NCI-H446 (cell line): ENCODE data around the gene GRAMD2A.

ENCODE experiments used
- DNase-seq, 2 experiments: peaks; one replicate each; lab custom pipeline; 2025; lab: John Stamatoyannopoulos, UW

The GRAMD2A gene

DNA sequence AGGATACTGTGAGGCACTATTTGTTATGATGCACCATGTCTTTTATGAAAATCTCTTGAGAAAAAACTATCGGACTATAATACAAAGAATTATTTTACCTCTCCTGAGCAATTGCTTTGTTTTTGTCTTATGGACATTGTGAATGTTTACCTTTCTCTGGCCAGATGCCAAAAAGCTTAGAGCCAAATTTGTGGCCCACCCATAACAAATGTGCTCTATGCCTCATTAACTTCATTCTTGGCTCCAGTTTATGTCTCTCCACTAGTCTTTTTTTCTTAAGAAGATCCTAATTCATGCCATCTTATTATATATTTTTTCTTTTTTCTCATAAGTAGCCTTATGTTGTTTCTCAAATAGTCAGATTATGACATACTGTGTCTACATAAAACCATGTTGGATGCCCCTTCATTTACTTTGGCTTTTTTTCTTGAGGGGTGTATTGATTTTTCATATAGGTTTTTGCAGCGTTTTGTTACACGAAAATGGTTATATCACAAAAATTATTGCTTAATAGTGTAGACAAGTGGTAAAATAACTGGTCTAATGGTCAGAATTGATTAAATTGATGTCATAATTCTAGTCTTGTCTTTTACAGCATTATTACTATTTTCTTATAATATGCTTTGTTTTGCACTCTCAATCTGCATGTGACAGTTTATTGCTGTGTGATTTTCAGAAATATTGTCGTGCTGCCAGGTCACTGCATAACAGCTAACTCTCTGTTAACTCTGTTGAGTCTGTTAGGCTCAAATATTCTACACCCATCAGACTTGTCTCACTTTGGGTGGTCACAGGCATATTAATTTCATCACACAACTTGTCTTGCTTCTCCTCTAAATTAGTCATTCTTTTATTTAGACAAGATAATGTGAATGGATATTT, 61.2 kb downstream of the GRAMD2A start:
- DNase-seq, result peak; percentile 10 to 47

- peak in 1 of 2 experiments; percentile 25 for DNase-seq
Observed at GRCh38 chr15:72135719-72136118, 61.9 kb downstream of the GRAMD2A start.

GRCh38 chr15:72133211-72133610, 64.4 kb downstream of the GRAMD2A start:
- DNase-seq, result no peak

- DNase-seq, result no peak
Observed at GRCh38 chr15:72131922-72132321, 65.7 kb downstream of the GRAMD2A start.

GRCh38 chr15:72130272-72130671, 67.3 kb downstream of the GRAMD2A start:
- DNase-seq, result no peak

GRCh38 chr15:72128359-72128758, 69.2 kb downstream of the GRAMD2A start:
- no peak for DNase-seq

DNA sequence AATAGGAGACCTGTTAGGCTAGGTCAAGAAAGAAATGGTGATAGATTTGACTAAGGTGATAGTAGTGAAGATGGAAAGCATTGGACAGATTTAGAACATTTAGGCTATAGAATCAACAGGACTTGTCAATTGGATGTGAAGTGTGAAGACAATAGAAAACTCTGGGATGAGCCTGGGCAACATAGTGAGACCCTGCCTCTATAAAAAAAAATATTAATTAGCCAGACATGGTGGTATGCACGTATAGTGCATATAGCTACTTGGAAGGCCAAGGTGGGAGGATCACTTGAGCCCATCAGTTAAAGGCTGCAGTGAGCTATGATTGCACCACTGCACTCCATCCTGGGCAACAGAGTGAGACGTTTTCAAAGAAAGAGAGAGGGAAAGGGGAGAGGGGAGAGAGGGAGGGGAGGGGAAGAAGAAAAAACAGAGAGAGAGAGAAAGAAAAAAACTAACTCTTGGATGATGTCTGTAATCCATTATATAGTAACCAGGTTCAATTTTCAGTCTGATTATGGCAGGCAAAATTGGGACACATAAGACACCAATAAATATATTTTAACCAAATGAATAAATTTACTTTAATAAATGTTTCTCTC, 69.8 kb downstream of the GRAMD2A start:
- no peak for DNase-seq

DNA sequence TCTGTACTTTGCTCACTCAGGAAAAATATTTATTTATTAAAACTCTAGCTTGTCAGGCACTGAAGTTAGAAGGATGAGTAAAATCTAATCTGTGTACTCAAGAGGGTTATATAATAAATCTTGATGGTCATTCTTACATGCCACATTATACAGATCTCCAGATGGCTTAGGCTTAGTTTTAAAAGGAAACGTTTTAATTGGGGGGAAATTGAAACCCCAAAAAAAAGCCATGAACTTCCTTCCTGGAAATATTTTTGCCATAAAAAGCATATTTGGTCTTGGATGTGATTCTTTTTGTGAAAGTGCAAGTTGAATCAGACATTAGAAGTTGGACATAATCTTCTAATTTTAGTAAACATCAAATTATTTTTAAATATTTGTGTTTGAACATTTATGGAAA, 73.4 kb downstream of the GRAMD2A start:
- DNase-seq, result no peak

DNA sequence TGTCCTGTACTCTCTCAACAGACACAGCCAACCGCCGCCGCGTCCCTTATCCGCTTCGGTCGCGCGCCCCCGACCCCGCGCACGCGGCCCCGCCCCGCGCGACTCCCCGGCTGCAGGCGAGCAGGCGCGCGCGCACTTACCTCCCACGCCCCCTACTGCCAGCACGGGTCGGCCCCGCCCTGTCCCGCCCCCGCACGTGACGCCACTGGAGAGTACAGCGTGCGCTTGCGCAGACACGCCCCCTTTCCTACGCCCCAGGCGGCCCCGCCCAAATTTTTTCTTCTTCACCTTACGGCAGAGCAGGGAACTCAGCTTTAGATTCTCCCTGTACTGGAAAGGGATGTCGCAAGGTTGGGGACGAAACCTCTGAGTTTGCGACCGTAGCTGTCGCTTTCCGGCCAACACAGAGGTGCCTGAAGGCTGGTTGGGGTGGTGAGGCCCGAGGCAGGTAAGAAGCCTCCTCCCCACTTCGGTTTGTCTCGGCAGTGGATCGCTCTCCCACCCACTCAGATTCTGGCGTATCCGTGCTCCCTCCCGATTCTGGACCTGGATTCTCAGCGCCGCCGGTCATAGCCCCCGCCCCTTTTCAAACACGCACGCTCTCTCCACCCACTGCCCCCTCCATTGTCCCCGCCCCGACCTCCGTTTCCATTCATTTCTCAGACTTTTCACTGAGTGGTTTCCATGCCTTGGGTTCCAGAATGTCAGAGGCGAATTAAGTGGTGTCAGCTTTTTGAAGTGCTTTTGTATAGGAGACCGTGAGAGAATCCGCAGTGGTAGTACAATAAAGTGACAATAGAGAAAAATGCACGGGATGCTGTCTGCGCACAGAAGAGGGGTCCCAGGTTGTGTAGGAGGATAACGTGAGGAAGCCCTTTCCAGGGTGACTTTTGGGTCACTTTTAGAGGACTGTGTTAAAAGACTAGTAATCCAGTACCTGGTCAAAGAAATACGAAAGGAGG, 79.3 kb downstream of the GRAMD2A start, which contains the start of the genes MYO9A and SENP8:
TSS of gene MYO9A (minus strand) at position 134 of the 962 bp plus-strand sequence. CDS start 71,587 bp downstream, outside the sequence.
TSS of gene SENP8 (plus strand) at position 387 of the 962 bp plus-strand sequence. CDS start 21,221 bp downstream, outside the sequence.
- DNase-seq, result peak; percentile 95 to 98

GRCh38 chr15:72117486-72118016, 80.0 kb downstream of the GRAMD2A start:
- peak in 1 of 2 experiments; percentile 54 for DNase-seq

DNA sequence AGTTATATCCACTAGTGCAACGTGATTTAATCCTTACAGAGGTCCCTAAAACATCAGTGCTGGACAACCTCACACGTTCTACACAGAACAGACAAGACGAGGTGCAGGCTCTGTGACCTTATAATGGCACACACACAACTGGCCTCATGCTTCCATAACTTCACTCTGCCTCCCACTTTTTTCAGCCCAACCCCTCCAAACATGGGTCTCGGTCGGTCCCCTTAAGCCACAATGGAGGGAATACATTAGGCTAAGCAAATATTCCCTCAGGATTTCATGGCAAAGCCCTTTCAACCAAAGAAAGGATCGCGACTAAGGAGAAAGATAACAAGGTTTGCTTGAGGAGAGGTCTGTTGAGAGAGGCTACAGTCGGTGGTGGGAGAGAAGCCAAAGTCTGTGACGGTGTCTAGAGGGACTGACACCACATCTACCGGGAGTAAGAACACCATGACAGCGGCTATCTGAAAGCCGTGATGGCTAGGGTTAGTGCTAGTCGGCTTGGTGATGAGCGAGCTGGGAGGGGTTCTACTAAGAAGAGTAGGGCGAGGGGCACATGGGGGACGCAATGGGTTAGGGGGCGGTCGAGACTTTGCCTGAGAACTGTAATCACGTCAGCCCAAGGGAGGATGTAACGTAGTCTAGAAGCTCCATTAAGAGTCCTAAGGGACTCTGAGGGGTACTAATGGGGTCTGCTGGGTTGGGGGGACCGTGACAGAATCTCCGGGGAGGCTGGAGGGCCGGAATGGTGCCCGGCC, 80.7 kb downstream of the GRAMD2A start:
- no peak for DNase-seq

GRCh38 chr15:72113347-72114031, 84.1 kb downstream of the GRAMD2A start:
- no peak for DNase-seq

DNA sequence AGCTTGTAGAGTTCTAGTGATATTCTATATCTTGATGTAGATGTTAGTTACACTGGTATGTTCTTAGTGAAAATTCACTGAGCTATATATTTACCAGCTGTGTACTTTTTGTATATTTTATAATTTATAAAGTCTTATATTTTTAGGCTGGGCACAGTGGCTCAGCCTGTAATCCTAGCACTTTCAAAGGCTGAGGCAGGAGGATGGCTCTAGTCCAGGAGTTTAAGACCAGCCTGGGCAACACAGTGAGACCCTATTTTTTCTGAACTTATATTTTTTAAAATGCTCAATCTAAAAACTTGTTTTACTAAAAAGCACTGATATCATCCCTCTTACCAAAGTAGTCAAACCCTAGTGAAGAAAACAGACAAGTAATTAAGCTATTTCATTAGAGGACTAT, 84.8 kb downstream of the GRAMD2A start:
- no peak for DNase-seq

DNA sequence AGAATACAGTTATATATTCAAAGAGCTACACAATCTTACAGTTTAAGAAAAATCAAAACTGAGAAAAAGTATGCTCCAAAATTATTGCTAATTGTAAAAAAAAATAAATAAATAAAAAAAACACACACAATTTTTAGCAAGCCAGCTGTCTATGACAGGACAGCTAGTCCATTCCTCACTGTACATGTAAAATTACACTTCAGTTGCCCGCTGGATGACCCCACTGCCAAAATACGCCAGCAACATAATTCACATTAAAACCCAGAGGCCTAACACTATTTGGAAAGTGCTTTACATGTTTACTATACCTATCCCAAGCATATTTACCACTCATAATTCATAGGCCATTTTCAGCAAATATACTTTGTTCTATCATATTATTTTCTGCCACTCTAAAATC, 85.5 kb downstream of the GRAMD2A start:
- no peak for DNase-seq

DNA sequence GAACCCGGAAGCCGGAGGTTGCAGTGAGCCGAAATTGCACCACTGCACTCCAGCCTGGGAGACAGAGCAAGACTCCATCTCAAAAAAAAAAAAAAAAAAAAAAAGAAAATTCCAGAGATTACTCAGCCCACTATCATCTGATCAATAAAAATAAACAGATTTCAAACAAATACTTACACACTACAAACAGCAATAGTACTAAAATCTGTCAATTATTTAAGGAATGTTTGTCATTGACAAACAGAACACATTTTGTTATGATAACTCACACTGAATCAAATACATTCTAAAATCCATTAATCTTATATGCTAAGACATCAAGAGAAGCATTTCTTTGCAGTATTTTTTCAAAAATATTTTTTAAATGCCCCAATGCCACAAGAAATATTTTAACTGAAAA, 87.2 kb downstream of the GRAMD2A start:
- DNase-seq, result no peak
